ENCODE measurements around the gene GDPD4. TPM values are rescaled to one million over a fixed set of nuclear protein-coding genes. Genes with fewer than 3 reads are reported as not detected.

Gene GDPD4
- total RNA-seq, 1 donor from 2014 or later: not detected

DNA sequence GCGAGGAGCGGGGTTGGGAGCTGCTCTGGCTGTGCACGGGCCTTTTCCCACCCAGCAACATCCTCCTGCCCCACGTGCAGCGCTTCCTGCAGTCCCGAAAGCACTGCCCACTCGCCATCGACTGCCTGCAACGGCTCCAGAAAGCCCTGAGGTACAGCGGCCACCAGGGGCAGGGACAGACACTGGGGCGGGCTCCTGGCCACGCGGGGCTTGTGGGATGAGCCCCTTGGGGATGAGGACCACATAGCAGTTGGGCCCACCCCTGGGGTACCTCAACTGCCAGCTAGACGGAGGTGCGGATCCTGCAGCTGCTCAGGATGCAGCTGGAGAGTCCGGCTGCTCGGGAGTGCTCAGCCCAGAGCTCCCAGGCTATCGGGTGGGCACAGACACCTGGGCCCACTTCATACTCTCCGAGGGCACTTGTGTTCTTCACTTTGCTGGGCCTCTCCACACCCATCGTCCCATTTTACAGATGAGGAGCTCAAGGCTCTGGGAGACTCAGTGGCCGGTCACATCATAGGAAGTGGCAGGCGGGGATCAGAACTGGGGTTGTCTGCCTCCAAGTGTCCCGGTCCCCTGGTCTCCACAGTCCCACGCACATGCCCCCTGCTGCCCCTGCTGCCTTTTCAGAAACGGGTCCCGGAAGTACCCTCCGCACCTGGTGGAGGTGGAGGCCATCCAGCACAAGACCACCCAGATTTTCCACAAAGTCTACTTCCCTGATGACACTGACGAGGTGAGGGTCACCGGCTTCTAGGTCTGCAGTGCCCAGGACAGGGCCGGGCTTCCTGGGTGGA lies 95.8 kb downstream of the GDPD4 start:
- no peak overlapping the region for H3K27ac Mint-ChIP-seq
- no peak overlapping the region for H3K4me3 Mint-ChIP-seq (ENCODE audit: low read depth)
- TF ChIP-seq, protein P1, sequence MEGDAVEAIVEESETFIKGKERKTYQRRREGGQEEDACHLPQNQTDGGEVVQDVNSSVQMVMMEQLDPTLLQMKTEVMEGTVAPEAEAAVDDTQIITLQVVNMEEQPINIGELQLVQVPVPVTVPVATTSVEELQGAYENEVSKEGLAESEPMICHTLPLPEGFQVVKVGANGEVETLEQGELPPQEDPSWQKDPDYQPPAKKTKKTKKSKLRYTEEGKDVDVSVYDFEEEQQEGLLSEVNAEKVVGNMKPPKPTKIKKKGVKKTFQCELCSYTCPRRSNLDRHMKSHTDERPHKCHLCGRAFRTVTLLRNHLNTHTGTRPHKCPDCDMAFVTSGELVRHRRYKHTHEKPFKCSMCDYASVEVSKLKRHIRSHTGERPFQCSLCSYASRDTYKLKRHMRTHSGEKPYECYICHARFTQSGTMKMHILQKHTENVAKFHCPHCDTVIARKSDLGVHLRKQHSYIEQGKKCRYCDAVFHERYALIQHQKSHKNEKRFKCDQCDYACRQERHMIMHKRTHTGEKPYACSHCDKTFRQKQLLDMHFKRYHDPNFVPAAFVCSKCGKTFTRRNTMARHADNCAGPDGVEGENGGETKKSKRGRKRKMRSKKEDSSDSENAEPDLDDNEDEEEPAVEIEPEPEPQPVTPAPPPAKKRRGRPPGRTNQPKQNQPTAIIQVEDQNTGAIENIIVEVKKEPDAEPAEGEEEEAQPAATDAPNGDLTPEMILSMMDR (IDR thresholded peaks at IDR 0.05; ENCODE audit: unreplicated experiment): no peak
- H3K27me3 Mint-ChIP-seq: peaks cover 6% of the 10 kb centered on the region
- no peaks in the 10 kb centered on the region for H3K36me3 Mint-ChIP-seq (ENCODE audit: insufficient read depth)
- no peaks in the 10 kb centered on the region for H3K9me3 Mint-ChIP-seq (ENCODE audit: low read depth)
- H3K4me1 Mint-ChIP-seq (ENCODE audit: low read depth): no peaks in the 10 kb centered on the region
- no peak for DNase-seq (ENCODE audit: low spot score, unreplicated experiment)

DNA sequence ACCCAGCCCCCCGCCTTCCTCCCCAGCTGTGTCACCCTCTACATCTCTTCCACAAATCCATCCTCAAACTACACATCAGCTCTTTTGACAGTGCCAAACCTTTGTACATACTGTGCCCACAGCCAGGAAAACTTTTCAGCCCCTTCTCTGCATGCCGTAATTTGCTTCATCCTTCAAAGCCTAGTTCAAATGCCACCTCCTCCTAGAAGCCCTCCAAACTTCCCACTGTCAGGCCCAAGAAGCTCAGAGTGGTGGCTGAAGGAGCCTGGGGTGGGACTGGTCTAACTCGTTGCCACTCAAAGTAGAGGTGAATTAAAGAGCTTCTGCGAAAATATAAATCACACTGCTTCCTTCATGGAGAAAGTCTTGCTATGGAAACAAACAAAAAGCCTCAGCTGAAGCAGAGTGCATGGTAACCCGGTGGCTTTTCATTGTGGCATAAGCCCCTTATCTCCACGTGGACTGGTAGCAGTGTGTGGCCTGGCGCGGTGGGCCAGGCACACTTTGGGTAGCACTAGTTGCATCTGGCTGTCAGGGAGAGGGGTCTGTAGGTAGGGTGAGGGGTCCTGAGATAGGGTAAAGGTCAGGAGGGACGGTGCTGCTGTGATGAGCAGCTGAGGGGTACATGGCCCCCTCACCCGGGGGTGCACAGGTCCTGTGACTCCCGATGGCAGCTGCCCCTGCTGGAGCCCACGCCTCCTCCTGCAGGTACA lies 96.6 kb downstream of the GDPD4 start:
- Mint-ChIP-seq H3K27me3 (peaks cover 6% of the 10 kb centered on the region), H3K9me3 (ENCODE audit: low read depth) (no peaks in the 10 kb centered on the region), H3K27ac (no peak overlapping the region), H3K36me3 (ENCODE audit: insufficient read depth) (no peaks in the 10 kb centered on the region), H3K4me3 (ENCODE audit: low read depth) (no peak overlapping the region), H3K4me1 (ENCODE audit: low read depth) (no peaks in the 10 kb centered on the region)
- TF ChIP-seq, protein P1 (IDR thresholded peaks at IDR 0.05; ENCODE audit: unreplicated experiment): no peak
- no peak for DNase-seq (ENCODE audit: low spot score, unreplicated experiment)

DNA sequence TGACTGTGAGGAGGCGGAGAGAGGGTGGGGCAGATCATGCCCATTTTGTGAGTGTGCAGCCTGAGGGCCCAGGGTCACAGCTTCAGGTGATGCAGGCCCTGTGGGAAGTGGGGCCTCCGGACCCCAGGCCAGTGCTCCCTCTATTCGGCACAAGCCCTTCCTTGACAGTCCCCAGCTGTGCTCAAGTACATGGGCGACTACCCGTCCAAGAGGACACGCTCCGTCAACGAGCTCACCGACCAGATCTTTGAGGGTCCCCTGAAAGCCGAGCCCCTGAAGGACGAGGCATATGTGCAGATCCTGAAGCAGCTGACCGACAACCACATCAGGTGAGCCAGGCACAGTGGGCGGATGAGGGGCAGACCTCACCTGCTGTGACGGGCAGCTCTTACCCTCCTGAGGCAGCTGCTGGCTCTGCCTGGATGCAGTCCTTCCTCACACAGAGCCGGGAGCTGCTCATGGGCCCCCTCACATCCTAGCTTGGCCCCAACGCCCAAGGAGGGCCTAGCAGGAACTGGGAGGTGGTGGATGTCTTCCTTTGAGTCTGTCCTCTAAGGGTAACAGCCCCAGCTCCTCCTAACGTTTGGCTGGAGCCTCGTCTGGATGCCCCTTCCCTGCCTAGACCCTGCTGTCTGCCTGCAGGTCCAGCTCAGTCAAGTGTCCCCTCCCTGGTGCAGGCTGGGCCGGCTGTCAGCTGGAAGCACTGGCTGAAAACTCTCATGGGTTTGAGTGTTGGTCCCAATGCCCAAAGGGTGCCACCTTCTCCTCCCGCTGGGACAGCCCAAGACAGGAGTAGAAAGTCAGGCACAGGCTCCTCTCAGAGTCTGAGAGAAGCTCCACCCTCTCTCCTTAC lies 97.4 kb downstream of the GDPD4 start:
- no peaks in the 10 kb centered on the region for H3K9me3 Mint-ChIP-seq (ENCODE audit: low read depth)
- H3K27ac Mint-ChIP-seq: no peak overlapping the region
- no peak for DNase-seq (ENCODE audit: low spot score, unreplicated experiment)
- H3K4me3 Mint-ChIP-seq (ENCODE audit: low read depth): no peak overlapping the region
- H3K36me3 Mint-ChIP-seq (ENCODE audit: insufficient read depth): no peaks in the 10 kb centered on the region
- H3K4me1 Mint-ChIP-seq (ENCODE audit: low read depth): no peaks in the 10 kb centered on the region
- TF ChIP-seq, protein P1 (IDR thresholded peaks at IDR 0.05; ENCODE audit: unreplicated experiment): no peak
- H3K27me3 Mint-ChIP-seq: peaks cover 6% of the 10 kb centered on the region

DNA sequence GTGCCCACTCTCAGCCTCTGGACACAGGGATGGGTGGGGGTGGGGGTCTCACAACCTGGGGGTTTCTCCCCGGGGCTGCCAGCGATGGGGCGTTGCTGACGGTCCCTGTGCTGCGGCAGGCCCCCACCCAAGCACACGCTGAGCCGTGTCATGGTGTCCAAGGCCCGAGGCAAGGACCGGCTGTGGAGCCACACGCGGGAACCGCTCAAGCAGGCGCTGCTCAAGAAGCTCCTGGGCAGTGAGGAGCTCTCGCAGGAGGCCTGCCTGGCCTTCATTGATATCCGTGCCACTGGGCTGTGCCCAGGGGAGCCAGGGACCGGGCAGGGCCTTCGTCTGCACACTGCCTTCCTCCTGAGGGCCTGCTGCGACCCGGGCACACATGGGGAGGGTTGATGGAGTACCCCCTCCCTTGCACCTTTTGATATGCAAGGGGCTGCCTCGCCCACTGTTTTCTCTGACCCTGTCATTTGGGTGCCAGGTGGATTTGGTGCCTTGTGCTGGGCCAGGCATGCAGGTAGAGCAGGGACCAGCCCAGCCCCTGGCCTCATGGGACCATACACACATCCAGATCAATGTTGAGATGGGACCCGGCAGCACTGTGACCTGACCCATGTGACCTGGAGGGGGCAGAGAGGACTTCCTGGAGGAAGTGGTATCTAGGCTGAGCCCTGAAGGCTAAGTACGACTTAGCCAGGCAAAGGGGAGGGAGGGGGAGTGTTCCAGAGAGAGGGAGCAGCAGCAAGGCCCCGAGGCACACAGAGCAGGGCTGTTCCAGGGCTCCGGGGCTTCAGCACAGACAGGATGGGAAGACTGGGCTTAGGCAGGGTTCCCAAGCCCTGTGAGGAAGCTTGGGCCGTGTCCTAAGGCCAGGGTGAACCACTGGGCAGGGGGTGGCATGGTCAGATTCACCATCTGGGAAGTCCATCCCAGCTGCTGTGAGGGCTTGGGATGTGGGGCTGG lies 98.3 kb downstream of the GDPD4 start:
- no peaks in the 10 kb centered on the region for H3K9me3 Mint-ChIP-seq (ENCODE audit: low read depth)
- no peak for DNase-seq (ENCODE audit: low spot score, unreplicated experiment)
- TF ChIP-seq, protein P1 (IDR thresholded peaks at IDR 0.05; ENCODE audit: unreplicated experiment): no peak
- H3K4me1 Mint-ChIP-seq (ENCODE audit: low read depth): no peaks in the 10 kb centered on the region
- H3K36me3 Mint-ChIP-seq (ENCODE audit: insufficient read depth): no peaks in the 10 kb centered on the region
- no peak overlapping the region for H3K4me3 Mint-ChIP-seq (ENCODE audit: low read depth)
- H3K27me3 Mint-ChIP-seq: peaks cover 4% of the 10 kb centered on the region
- H3K27ac Mint-ChIP-seq: peak overlapping the region; percentile 69
